RWPE1 (cell line): Measurements from ENCODE around the gene ITGB2.

Experiments
- CTCF ChIA-PET: fragments of 350-600 bp; sonication (Branson Sonifier 250); formaldehyde crosslinking; extraction: SDS; loops from one replicate; lab custom pipeline; 2021; lab: Yijun Ruan, JAX
- POLR2A ChIA-PET: fragments of 400-600 bp; formaldehyde crosslinking; extraction: SDS; loops from one replicate; lab custom pipeline; 2020; ENCODE audit warnings: antibody characterized with exemption; ENCODE audit not compliant: low non-redundant PET; lab: Yijun Ruan, JAX
- DNase-seq: peaks from one replicate; pipeline ENCODE4 v3.0.0; 2012; ENCODE audit warnings: low spot score
- H3K27ac ChIP-seq: fragments of 450-650 bp; 2 replicates; pipeline ENCODE4 v1.5.1; 2017
- CTCF ChIP-seq: fragments of 450-650 bp; conservative IDR thresholded peaks from 2 replicates; pipeline ENCODE4 v1.5.1; 2017; ENCODE audit warnings: low read depth, mild to moderate bottlenecking

The ITGB2 gene

DNA sequence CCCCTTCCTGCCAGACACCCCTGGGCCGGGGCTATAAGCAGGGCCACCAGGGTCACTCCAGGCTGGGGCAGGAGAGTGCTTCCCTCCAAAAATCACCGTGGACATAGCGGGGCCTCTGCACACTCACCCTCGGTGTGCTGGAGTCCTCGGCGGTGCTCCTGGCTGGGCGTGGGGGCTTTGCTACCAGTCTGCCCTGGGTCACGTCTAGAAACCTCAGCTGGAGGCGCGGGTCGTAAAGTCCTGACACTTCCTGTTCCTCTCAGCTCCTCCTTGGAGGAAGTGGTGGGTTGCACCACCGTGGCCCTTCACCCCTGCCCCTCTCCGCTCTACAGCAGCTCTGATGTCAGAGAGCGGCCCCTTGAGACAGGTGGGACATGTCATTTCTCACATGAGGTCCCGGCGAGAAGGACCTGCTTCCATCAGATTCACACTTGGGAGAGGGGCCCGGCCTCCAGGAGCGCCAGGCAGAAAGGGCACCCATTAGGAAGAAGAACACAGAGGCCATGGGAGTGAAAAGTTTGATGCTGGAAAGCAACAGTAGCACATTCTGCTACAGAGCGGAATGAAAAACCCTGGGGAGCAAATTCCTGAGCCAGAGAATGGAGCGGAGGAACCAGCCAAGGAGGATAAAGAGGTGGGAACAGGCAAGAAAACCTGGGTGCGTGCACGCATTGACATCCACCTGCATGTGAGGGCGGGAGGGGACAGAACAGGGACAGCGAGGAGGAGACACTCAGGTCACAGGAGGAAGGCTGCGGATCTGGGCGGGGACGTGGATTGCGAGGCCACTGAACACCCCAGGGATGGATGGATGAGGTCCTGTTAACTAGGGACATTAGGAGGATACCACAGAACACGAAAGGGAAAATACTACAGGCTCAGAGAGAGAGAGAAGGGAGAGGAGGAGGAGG, at the start of gene ITGB2:
TSS of gene ITGB2 (minus strand) at position 206 of the 911 bp plus-strand sequence. CDS start 10,117 bp downstream, outside the sequence.
- CTCF ChIA-PET: no interaction called here
- DNase-seq: no peak
- POLR2A ChIA-PET: no interaction called here
- TF ChIP-seq CTCF: no peak
- H3K27ac ChIP-seq: no peak within 1 kb of the TSS

GRCh38 chr21:44969931-44970755, 49.4 kb upstream of the ITGB2 start:
- DNase-seq: no peak
- H3K27ac ChIP-seq: peak overlapping the region; percentile 71
- ChIA-PET CTCF (no interaction called here), POLR2A (no interaction called here)
- no peak for TF ChIP-seq CTCF

DNA sequence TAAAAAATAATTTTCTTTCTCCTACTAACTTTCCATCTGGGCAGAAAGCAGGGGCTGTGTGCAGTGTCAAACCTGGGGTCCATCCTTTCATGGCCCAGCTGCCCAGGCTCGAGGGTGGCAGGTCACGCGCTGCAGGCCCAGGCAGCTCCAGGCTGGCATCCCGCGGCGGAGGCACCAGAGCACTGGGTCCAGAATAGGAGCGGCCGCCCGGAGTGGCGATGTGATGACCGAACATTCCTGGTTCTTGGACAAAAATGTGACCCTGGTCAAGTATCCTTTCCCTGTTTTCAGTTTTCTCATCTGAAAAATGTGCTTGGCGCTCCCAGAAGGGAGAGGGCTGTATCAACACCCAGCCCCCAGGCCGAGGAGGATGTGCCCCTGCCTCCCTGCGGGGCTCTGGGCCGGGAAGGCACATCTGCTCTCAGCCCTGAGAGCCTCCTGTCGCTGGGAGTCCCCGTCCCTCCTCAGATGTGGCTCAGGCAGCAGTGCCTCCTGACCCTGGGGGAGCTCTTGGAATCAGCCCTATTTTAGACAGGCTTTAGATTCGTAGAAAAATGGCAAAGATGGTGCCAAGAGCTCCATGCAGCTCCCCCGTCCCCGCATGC, 48.5 kb upstream of the ITGB2 start:
- ChIA-PET POLR2A (no interaction called here), CTCF (interaction anchor here (0.6 to 0.9 kb wide), 3 partner anchors 172 to 240 kb away, joined by 3 read pairs; no protein-coding TSS in a partner anchor)
- TF ChIP-seq CTCF: no peak
- no peak for DNase-seq
- H3K27ac ChIP-seq: peak overlapping the region; percentile 71

GRCh38 chr21:44967082-44968047, 46.7 kb upstream of the ITGB2 start:
- POLR2A ChIA-PET: no interaction called here
- no peak for TF ChIP-seq CTCF
- CTCF ChIA-PET: no interaction called here

DNA sequence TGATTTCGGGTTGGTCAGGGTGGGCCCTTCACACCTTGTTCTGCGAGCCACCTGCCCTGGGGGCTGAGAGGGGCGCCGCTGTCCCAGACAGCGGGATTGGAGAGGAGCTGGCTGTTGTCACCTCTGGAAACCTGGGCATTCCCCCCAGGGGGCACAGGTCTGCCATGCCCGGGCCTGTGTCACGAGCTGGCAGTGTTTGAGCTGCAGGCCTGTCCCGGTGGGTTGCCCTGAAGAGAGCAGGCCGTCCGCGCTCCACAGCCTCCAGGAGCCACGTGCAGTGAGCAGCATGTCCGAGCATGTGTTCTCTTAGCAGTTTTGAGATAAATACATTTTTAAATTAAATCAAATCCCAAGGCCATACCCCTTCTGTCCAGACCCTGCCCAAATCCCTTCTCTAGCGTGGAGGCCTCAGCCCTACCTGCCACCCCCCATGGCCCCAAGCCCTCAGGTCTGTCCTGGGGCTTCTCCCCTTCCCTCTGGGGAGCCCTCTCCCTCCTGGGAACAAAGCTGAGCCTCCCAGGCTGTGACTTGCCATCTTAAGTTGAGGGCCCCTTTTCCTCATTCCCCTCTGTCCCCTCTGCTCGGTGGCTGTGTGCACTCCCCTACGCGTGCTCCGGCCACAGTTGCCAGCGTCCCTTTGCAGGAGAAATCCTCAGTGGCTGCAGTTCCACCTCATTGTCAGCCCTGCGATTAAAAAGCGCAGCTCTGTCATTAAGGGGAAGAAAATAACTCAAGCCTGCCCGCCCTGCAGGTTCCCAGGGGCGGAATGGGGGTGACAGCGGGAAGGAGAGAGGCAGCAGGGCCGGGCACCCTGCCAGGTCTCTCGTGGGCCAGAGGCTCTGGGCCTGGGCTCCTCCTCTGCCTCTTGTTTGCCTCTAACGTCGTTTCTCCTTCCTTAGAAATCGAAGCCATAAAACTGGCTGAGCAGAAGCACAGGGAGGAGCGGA, 45.7 kb upstream of the ITGB2 start:
- ChIA-PET CTCF (interaction anchor here (0.7 to 0.8 kb wide), 2 partner anchors 16 to 101 kb away, joined by 3 to 5 read pairs; no protein-coding TSS in a partner anchor), POLR2A (no interaction called here)
- TF ChIP-seq CTCF: no peak
- no peak for DNase-seq
- H3K27ac ChIP-seq: peak overlapping the region; percentile 71

More at GRCh38 chr21:44967082-44968047, 46.7 kb upstream of the ITGB2 start:
- no peak for DNase-seq
- H3K27ac ChIP-seq: peak overlapping the region; percentile 71
